Fibroblast of villous mesenchyme (primary cell): ENCODE data around the gene C4orf54. TPM values are rescaled to one million over a fixed set of nuclear protein-coding genes. Genes with fewer than 3 reads are reported as not detected.
A peak's percentile ranks its signal among the peaks of the same experiment; 100 is the strongest.

ENCODE experiments used
- DNase-seq: peaks from one replicate; pipeline ENCODE4 v3.0.0-alpha.2; 2010; ENCODE audit warnings: low read depth
- H3K4me3 ChIP-seq: 2 replicates; pipeline ENCODE4 v1.5.1; 2011; ENCODE audit warnings: low read depth, mild to moderate bottlenecking, low read length
- CTCF ChIP-seq: IDR thresholded peaks from 2 replicates; pipeline ENCODE4 v1.5.1; 2012; ENCODE audit warnings: low read depth, mild to moderate bottlenecking, low read length; ENCODE audit not compliant: insufficient read depth
- total RNA-seq: library from RNA; depleted of rRNA; stranded (reverse); fragments of >200 nt; gene quantifications from 2 replicates; pipeline ENCODE4 v1.2.3, GENCODE V29; 2012

Gene C4orf54
- total RNA-seq, 1 donor: not detected

GRCh38 chr4:99668472-99668871 is 10.8 kb upstream of the C4orf54 start:
- no peak for DNase-seq
- TF ChIP-seq CTCF: no peak
- H3K4me3 ChIP-seq: no peak overlapping the region

GRCh38 chr4:99665983-99666382 is 8.4 kb upstream of the C4orf54 start:
- TF ChIP-seq CTCF: no peak
- H3K4me3 ChIP-seq: no peak overlapping the region
- no peak for DNase-seq

GRCh38 chr4:99664716-99665115 is 7.1 kb upstream of the C4orf54 start:
- no peak overlapping the region for H3K4me3 ChIP-seq
- no peak for TF ChIP-seq CTCF
- no peak for DNase-seq

- no peak for TF ChIP-seq CTCF
- no peak for DNase-seq
- H3K4me3 ChIP-seq: no peak overlapping the region
Observed at GRCh38 chr4:99661907-99662306, 4.3 kb upstream of the C4orf54 start.

GRCh38 chr4:99658666-99659065 is 1.0 kb upstream of the C4orf54 start:
- TF ChIP-seq CTCF: no peak
- H3K4me3 ChIP-seq: no peak overlapping the region
- DNase-seq: no peak

GRCh38 chr4:99655308-99656081 is 2.1 kb downstream of the C4orf54 start:
- no peak for TF ChIP-seq CTCF
- DNase-seq: peak; percentile 35
- H3K4me3 ChIP-seq: no peak overlapping the region

GRCh38 chr4:99654361-99654761 is 3.3 kb downstream of the C4orf54 start:
- no peak for DNase-seq
- no peak for TF ChIP-seq CTCF
- H3K4me3 ChIP-seq: no peak overlapping the region
